HL-60 (cell line): ENCODE measurements around the gene KCNRG.

Source experiments
- CTCF ChIP-seq: IDR thresholded peaks from one replicate; pipeline ENCODE4 v1.5.1; 2011; ENCODE audit warnings: low read length, control low read depth, inconsistent platforms; ENCODE audit not compliant: insufficient read depth
- GABPA ChIP-seq: IDR thresholded peaks from 2 replicates; pipeline ENCODE4 v1.6.1; 2012; ENCODE audit warnings: low read depth
- POLR2AphosphoS5 ChIP-seq: IDR thresholded peaks from 2 replicates; pipeline ENCODE4 v1.6.1; 2012; ENCODE audit warnings: low read depth
- REST ChIP-seq: IDR thresholded peaks from 2 replicates; pipeline ENCODE4 v1.6.1; 2012; ENCODE audit warnings: low read depth; ENCODE audit not compliant: insufficient replicate concordance

GRCh38 chr13:50070186-50070585, 54.9 kb downstream of the KCNRG start:
- TF ChIP-seq CTCF (no peak), REST (no peak), GABPA (no peak), POLR2AphosphoS5 (no peak)
